ENCODE results near the gene SLC38A8.

Gene SLC38A8

DNA sequence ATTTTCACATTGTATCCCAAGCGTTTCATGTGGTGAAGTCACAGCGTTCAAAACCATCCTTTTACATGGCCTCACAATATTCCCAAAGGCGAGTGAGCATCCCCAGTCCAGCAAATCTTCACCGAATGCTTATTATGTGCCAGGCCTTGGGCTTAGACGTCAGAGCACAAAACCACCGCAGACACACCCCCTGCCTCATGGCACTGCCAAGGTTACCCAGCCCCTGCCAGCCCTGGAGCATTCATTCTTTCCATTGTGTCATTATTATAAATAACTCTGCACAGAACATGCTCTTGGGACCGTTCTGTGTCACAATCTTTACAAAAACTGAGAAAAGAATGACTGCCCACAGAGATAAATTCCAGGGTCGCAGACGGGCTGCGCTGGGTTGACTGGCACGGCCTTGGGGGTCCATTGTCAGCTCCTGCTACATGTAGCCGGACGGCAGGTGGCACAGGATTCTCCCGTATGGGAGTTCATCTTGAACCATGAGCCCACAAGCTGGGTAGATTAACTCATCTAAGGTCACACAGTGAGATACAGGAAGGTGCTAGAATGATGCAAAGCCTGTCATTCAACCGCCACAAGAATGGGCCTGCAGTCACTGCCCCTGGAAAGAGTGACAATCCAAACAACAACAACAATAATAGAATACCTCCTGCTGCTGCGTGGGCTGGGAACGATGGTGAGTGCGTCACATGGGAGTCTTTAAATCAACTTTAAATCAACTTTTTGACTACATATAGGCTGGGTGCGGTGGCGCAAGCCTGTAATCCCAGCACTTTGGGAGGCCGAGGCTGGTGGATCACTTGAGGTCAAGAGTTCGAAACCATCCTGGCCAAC is 79.1 kb downstream of the SLC38A8 start:
- DNase-seq (ENCODE audit: extremely low spot score), result no peak
- 0 out of 2 replicates have a peak, but pooled peaks have one; percentile 19 for TF ChIP-seq PKNOX1 (IDR thresholded peaks at IDR 0.05)
- no peak for TF ChIP-seq L3MBTL2 (conservative IDR thresholded peaks at IDR 0.05)
- ChIA-PET POLR2A (no interaction called here), CTCF (no interaction called here)

DNA sequence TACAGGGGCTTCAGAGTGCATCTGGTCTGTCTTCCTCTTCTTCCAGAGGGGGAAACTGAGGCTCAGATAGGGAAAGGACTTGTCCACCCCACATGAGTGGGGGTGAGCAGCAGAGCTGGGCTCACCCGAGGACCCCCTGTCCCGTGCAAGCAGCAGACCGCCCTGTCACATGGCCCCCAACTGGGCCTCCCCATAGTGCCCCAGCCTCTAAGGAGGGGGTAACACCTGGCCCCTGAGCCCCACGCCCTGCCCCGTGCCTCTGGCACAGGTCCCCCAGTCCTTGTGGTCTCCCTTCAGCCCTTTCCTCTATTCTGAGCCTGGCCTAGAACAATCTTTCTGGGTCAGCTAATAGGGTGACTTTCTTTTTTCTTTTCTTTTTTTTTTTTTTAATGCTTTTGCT is 81.0 kb downstream of the SLC38A8 start:
- CTCF ChIA-PET, result no interaction called here
- no peak for DNase-seq (ENCODE audit: extremely low spot score)
- POLR2A ChIA-PET, result no interaction called here
- no peak for TF ChIP-seq BHLHE40 (IDR thresholded peaks at IDR 0.05; ENCODE audit: borderline replicate concordance)
- TF ChIP-seq SP1 (IDR thresholded peaks at IDR 0.05), result no peak
- TF ChIP-seq L3MBTL2 (conservative IDR thresholded peaks at IDR 0.05), result no peak
- no peak for TF ChIP-seq ARNT (IDR thresholded peaks at IDR 0.05)
- TF ChIP-seq ELF4 (IDR thresholded peaks at IDR 0.05), result no peak
- no peak for TF ChIP-seq SUZ12 (IDR thresholded peaks at IDR 0.05)
- TF ChIP-seq FOXM1 (IDR thresholded peaks at IDR 0.05; ENCODE audit: borderline replicate concordance), result no peak
- TF ChIP-seq CTBP1 (IDR thresholded peaks at IDR 0.05; ENCODE audit: borderline replicate concordance), result no peak
- no peak for TF ChIP-seq NFRKB (IDR thresholded peaks at IDR 0.05)
- no peak for TF ChIP-seq LEF1 (IDR thresholded peaks at IDR 0.05; ENCODE audit: borderline replicate concordance)

- ChIA-PET CTCF (no interaction called here), POLR2A (no interaction called here)
- no peak for TF ChIP-seq PKNOX1 (IDR thresholded peaks at IDR 0.05)
- TF ChIP-seq L3MBTL2 (conservative IDR thresholded peaks at IDR 0.05), result no peak
- TF ChIP-seq CTBP1 (IDR thresholded peaks at IDR 0.05; ENCODE audit: borderline replicate concordance), result no peak
- TF ChIP-seq ZNF384 (IDR thresholded peaks at IDR 0.05), result no peak
- no peak for TF ChIP-seq SP1 (IDR thresholded peaks at IDR 0.05)
- no peak for TF ChIP-seq FOXM1 (IDR thresholded peaks at IDR 0.05; ENCODE audit: borderline replicate concordance)
- TF ChIP-seq LEF1 (IDR thresholded peaks at IDR 0.05; ENCODE audit: borderline replicate concordance), result no peak
- no peak for TF ChIP-seq FOXA1 (IDR thresholded peaks at IDR 0.05)
- no peak for TF ChIP-seq BHLHE40 (IDR thresholded peaks at IDR 0.05; ENCODE audit: borderline replicate concordance)
- DNase-seq (ENCODE audit: extremely low spot score), result no peak
Measured at GRCh38 chr16:83960521-83961249, 81.9 kb downstream of the SLC38A8 start.
